NCI-H524 treated with DMSO at 0.1 percent for 48 hours (cell line): ENCODE results near the gene MAN2A2.

Experiments
- DNase-seq: peaks from one replicate; lab custom pipeline; 2025; lab: John Stamatoyannopoulos, UW

Gene MAN2A2

GRCh38 chr15:90967206-90967605, 64.1 kb downstream of the MAN2A2 start:
- DNase-seq, result no peak

- no peak for DNase-seq
Observed at GRCh38 chr15:90968434-90968833, 65.3 kb downstream of the MAN2A2 start.

- DNase-seq, result no peak
Observed at GRCh38 chr15:90970274-90970673, 67.2 kb downstream of the MAN2A2 start.

- DNase-seq, result no peak
Observed at GRCh38 chr15:90972133-90972532, 69.0 kb downstream of the MAN2A2 start.
